ENCODE results near the gene MEGF11. TPM values are rescaled to one million over a fixed set of nuclear protein-coding genes. Genes with fewer than 3 reads are reported as not detected.

MEGF11 gene
- total and polyA plus RNA-seq, 9 donors, result 0.04 to 11.4 (median 0.40) TPM; not detected in 2

GRCh38 chr15:66211670-66212562, 41.6 kb downstream of the MEGF11 start:
- intact Hi-C loops (cut with DNase I), result no loop called here
- 75 to 83% (median 80%) methylated on average over 11 of the region's 11 CpGs for WGBS, 3 donors
- H3K27ac ChIP-seq, result no peak overlapping the region

GRCh38 chr15:66210684-66211083, 42.9 kb downstream of the MEGF11 start:
- 86 to 89% (median 87%) methylated on average over 4 of the region's 4 CpGs for WGBS, 3 donors
- no peak overlapping the region for H3K4me3 ChIP-seq
- H3K9me3 ChIP-seq, result peaks cover 0 to 3% of the 10 kb centered on the region in 2 donors
- TF ChIP-seq POLR2A (IDR thresholded peaks at IDR 0.05), result no peak
- TF ChIP-seq CTCF (IDR thresholded peaks at IDR 0.05), result no peak
- no peak for TF ChIP-seq EP300 (IDR thresholded peaks at IDR 0.05)
- H3K36me3 ChIP-seq, result no peaks in the 10 kb centered on the region
- no peak for DNase-seq
- no peaks in the 10 kb centered on the region for H3K27me3 ChIP-seq
- H3K4me1 ChIP-seq (ENCODE audit: insufficient read depth), result no peaks in the 10 kb centered on the region
- H3K27ac ChIP-seq, result no peak overlapping the region
- intact Hi-C loops (cut with DNase I), result no loop called here

More at GRCh38 chr15:66211670-66212562, 41.6 kb downstream of the MEGF11 start:
- H3K36me3 ChIP-seq, result no peaks in the 10 kb centered on the region
- no peak for TF ChIP-seq POLR2A (IDR thresholded peaks at IDR 0.05)
- no peak for TF ChIP-seq EP300 (IDR thresholded peaks at IDR 0.05)
- no peak for TF ChIP-seq CTCF (IDR thresholded peaks at IDR 0.05)
- no peak for DNase-seq
- H3K4me3 ChIP-seq, result no peak overlapping the region
- no peaks in the 10 kb centered on the region for H3K9me3 ChIP-seq
- H3K27me3 ChIP-seq, result no peaks in the 10 kb centered on the region
- H3K4me1 ChIP-seq (ENCODE audit: insufficient read depth), result no peaks in the 10 kb centered on the region

- no peak overlapping the region for H3K4me3 ChIP-seq
- H3K36me3 ChIP-seq, result no peaks in the 10 kb centered on the region
- no peaks in the 10 kb centered on the region for H3K27me3 ChIP-seq
- no peak overlapping the region for H3K27ac ChIP-seq
- TF ChIP-seq POLR2A (IDR thresholded peaks at IDR 0.05) (no peak), CTCF (IDR thresholded peaks at IDR 0.05) (no peak), EP300 (IDR thresholded peaks at IDR 0.05) (no peak)
- H3K9me3 ChIP-seq, result no peaks in the 10 kb centered on the region
- intact Hi-C loops (cut with DNase I), result no loop called here
- no peak for DNase-seq
- H3K4me1 ChIP-seq (ENCODE audit: insufficient read depth), result no peaks in the 10 kb centered on the region
- WGBS, 3 donors, result 81 to 100% (median 91%) methylated on average over 2 of the region's 2 CpGs
These were observed 54.8 kb downstream of the MEGF11 start for GRCh38 chr15:66198757-66199156.

- DNase-seq, result no peak
- Histone ChIP-seq H3K27ac (no peak overlapping the region), H3K9me3 (no peaks in the 10 kb centered on the region), H3K4me1 (ENCODE audit: insufficient read depth) (no peaks in the 10 kb centered on the region), H3K4me3 (no peak overlapping the region), H3K27me3 (no peaks in the 10 kb centered on the region), H3K36me3 (no peaks in the 10 kb centered on the region)
- WGBS, 3 donors, result 27 to 38% (median 29%) methylated on average over 2 of the region's 2 CpGs
- no peak for TF ChIP-seq CTCF (IDR thresholded peaks at IDR 0.05)
- no peak for TF ChIP-seq POLR2A (IDR thresholded peaks at IDR 0.05)
- TF ChIP-seq EP300 (IDR thresholded peaks at IDR 0.05), result no peak
- intact Hi-C loops (cut with DNase I), result no loop called here
These were observed 56.9 kb downstream of the MEGF11 start for GRCh38 chr15:66196602-66197001.
